NOMO-1 treated with DMSO at 0.1 percent for 48 hours (cell line): ENCODE results near the gene ARHGEF4.

Source experiments
- DNase-seq: peaks from one replicate; lab custom pipeline; 2025; ENCODE audit not compliant: unreplicated experiment; lab: John Stamatoyannopoulos, UW

ARHGEF4 gene

GRCh38 chr2:130834931-130835765 is 1.6 kb upstream of the ARHGEF4 start:
- no peak for DNase-seq

- DNase-seq, result no peak
Measured at GRCh38 chr2:130835766-130836015, 1.0 kb upstream of the ARHGEF4 start.

- DNase-seq, result no peak
Measured at GRCh38 chr2:130837175-130837810, 579 bp downstream of the ARHGEF4 start.

GRCh38 chr2:130837811-130838565 is 1.3 kb downstream of the ARHGEF4 start:
- no peak for DNase-seq

GRCh38 chr2:130839011-130839780 is 2.5 kb downstream of the ARHGEF4 start:
- DNase-seq, result no peak

- no peak for DNase-seq
Measured at GRCh38 chr2:130840506-130840905, 3.8 kb downstream of the ARHGEF4 start.

GRCh38 chr2:130841741-130842365 is 5.1 kb downstream of the ARHGEF4 start:
- DNase-seq, result no peak

- no peak for DNase-seq
Measured at GRCh38 chr2:130842770-130843169, 6.1 kb downstream of the ARHGEF4 start.

GRCh38 chr2:130843321-130843985 is 6.7 kb downstream of the ARHGEF4 start:
- no peak for DNase-seq

GRCh38 chr2:130844161-130844560 is 7.4 kb downstream of the ARHGEF4 start:
- DNase-seq, result no peak

GRCh38 chr2:130845505-130846085 is 8.9 kb downstream of the ARHGEF4 start:
- no peak for DNase-seq

GRCh38 chr2:130846233-130846632 is 9.5 kb downstream of the ARHGEF4 start:
- no peak for DNase-seq

- DNase-seq, result no peak
Measured at GRCh38 chr2:130846686-130847375, 10.1 kb downstream of the ARHGEF4 start.

- DNase-seq, result no peak
Measured at GRCh38 chr2:130847776-130848525, 11.2 kb downstream of the ARHGEF4 start.

- no peak for DNase-seq
Measured at GRCh38 chr2:130848526-130849210, 12.0 kb downstream of the ARHGEF4 start.

- no peak for DNase-seq
Measured at GRCh38 chr2:130849896-130850787, 13.4 kb downstream of the ARHGEF4 start.
